Activated naive CD4-positive, alpha-beta T cell (primary cell): ENCODE results near the gene SEMA3A.
"Not testable (repeated sequence)": the region's sequence is repeated elsewhere in the genome, so short reads cannot be mapped to it uniquely, and the experiment has no call there.

Experiments
- DNase-seq, 4 experiments: peaks; one replicate each; lab custom pipeline; 2025; lab: John Stamatoyannopoulos, UW

SEMA3A gene

DNA sequence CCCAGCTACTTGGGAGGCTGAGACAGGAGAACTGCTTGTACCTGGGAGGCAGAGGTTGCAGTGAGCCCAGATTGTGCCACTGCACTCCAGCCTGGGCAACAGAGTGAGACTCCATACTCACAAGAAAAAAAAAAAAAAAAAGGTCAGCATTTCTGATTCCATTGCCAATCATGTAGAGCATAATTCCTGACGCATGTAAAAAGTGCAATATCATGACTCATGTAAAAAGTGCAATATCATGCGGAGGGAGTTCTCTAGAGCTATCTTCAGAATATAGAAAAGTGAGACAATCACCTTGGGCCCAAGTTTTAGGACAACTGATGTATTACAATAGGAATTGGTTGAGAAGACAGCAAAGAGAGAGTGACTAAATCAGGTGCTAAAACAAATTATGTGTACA is 85.8 kb downstream of the SEMA3A start:
- DNase-seq = no peak

DNA sequence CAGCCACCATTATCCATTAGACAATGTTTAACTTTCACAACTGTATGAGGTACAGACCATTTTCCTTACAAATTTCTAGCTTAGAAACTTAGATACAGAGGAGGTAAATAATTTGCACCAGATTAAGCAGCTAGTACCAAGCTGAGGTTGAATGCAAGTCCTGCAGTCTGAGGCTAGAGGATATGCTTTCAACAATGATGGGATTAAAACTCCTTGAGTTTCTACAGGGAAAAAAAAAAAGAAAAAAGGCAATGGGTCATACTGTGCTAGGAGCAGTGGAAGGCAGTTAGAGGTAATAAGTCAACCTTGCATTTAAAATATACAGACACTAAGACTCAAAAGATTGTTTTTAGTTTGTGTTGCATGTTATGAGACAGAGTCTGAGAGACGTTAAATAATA is 86.5 kb downstream of the SEMA3A start:
- no peak for DNase-seq

DNA sequence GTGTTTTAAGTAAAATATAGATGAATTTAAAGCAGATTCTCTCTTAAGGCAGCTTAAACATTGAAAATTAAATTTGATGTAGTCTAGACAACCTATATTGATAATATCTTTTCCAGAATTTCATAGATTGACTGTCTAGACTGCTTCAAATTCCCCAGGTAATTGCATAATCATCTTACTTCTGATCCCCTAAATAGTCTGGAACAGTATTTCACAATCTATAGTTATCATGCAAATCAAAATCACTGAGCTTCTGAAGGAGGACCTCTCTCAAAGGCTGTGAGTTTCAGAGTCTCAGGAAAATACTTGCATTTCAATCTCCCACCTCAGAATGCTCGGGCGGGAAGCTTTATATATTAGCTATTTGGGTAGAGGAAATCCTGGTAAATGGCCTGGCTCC is 87.3 kb downstream of the SEMA3A start:
- DNase-seq = no peak

DNA sequence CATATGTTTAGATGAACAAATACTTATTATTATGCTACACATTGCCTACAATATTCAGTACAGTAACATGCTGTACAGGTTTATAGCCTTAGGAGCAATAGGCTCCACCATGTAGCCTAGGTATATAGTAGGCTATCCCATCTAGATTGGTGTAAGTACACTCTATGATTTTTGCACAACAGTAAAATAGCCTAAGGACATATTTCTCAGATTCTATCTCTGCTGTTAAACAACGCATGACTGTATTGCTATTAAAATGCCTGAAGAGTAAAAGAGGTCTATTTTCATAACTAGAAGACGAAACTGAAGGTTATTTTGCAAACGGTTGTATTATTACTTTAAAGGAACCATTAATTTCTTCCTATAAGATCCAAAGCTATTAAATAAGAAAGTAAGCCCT is 88.3 kb downstream of the SEMA3A start:
- no peak for DNase-seq

DNA sequence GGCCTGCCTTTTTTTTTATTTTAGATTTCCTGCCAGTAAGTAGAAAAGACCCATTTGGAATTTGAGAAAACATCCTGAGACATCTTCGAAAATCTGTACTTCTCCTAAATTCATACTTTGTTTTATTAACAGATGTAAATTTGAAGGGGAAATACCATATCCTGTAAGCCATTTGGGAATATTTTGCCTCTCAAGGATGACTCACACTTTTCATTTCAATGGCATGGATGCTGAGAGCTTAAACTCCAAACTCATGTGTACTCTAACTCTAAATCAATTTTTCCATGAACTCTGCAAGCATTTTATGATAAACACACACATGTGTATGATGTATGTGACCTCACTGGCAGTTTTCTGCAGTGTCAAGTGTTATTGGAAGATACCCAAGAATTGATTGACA is 89.0 kb downstream of the SEMA3A start:
- DNase-seq = no peak

DNA sequence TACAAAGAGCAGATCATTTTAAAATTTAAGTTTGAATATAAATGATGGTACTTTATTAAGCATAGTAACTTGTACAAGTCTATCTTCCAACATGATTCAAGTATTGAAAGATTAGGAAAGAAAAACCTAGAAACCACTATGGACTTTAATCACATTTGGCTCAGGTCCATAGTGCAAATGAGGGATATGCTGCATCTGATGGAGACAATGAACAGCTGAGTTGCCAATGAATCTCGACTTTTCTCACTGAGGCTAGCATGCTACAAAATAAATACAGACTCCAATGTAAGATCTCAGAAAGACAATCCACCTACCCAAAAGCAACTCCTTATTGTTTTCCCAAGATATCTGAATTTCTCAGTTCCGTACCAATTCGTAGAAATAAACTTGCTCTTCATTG is 89.8 kb downstream of the SEMA3A start:
- DNase-seq = no peak

DNA sequence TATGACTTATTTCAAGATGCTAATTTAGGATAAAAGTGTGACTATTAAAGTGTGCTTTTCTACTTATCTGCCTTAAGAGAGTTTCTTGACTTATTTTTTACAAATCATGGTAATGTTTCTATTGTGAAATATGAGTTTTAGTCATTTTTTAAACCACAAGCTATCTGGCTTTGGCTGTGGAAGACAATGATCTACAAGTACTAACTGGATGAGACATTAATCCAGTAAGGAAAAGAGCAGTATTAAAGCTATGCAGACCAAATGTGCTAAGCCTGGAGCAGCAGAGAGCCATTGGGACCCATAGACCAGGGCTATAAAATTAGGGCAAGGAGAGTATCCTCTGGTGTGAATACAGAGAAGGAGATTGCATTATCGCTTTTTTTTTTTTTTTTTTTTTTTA is 92.4 kb downstream of the SEMA3A start:
- DNase-seq = no peak

DNA sequence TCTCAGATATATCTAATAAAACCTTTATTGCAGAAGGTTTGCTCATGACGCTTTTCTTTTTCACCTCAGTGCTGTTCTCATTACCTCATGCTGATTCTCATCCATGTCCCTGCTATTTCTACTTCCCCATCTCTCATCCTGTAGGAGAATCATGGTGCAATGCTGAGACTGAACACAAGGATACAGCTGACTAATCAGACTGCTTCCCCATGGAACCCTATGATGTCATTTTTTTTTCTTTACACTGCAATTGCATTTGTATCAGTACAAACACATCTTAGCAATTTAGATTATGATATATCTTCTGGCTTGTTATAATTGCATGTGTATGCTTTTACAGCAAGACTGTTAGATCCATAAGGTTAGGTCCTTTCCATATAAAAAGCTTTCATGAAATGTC is 93.7 kb downstream of the SEMA3A start:
- DNase-seq = no peak

DNA sequence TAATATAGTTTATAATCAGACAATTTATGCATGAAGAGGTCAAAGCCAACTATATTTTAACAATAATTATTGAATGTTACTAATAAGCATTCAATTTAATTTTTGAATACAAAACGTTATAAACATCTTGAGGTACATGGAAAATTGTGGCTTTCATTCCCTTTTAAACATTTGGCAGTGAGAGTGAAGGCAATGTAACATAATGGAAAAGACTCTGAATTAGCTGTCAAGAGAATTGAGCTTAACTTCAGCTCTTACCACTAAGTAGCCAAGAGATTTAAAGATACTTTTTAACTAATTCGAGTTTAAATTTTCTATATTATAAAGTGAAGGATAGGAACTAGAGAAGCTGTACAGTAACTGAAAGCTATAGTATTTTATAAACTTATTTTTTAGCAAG is 98.6 kb downstream of the SEMA3A start:
- no peak for DNase-seq

DNA sequence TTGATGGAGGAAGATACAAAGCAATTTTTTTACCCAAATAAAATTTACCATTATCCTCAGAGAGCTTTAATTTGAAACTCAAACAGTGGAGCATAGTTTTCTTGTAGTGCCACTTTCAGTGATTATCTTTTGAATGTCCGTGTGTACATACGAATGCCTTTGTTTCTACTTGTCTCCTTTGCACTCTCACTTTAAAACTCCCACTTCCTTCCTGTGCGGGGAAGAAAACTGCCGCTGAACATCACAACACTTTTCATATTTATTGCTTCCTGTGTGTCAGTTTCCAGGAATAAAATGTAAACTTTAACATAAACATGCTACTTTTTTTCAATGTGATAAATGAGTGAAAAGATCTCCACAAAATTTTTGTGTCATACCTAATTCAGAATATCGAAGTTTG is 102.4 kb downstream of the SEMA3A start:
- DNase-seq = peak in 1 of 4 experiments; percentile 1

DNA sequence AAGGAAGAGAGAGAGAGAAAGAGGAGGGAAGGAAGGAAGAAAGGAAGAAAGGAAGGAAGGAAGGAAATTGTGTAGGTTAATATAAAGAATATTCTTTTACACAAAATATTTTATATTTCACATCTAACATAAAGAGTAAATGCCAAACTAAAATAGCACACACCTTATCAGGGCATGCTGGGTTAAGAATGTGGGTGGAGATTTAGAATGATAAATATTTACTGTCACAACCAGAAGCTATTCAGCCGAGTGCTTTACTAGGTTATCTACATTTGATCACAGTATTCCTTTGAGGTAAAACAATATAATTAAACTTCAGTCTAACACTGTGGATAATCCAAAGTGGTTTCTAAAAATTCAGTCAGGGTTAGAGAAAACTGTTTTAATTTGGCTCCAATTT is 103.3 kb downstream of the SEMA3A start:
- no peak for DNase-seq

DNA sequence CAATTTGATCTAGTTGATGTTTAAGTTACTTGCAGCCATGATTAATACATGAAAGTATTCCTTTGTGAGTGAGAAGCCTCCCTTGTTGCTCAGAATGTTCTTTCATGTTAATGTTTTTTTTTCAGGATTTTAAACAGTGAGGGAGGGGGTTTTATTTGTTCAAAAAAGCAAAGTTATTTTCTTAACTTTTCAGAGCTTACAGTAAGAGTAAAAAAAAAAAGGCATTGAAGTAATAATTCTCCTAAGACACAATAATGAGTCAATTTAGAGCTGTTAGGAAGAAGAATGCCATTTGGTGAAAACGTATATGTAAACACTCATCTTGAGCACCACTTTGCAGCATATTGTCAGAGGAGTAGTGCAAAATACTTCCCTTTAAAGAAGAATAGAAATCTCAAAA is 105.8 kb downstream of the SEMA3A start:
- DNase-seq = no peak

DNA sequence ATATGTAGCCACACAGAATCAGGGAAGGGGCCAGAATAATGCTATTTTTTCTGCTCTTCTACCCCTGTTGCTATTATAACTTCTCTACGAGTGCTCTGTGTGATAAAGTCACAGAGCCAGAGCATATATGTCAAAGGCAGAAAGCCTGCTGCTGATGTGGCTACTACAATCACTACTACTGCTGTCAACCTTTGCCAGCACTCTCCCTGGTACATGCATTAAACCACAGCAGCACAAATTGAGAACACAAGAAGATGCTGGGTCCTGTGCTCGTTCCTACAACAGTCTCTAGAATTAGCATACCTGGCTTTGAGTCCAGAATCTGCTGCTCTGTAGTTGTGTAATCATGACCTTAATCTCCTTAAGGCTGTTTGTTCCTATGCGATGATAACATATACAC is 108.6 kb downstream of the SEMA3A start:
- DNase-seq = no peak

DNA sequence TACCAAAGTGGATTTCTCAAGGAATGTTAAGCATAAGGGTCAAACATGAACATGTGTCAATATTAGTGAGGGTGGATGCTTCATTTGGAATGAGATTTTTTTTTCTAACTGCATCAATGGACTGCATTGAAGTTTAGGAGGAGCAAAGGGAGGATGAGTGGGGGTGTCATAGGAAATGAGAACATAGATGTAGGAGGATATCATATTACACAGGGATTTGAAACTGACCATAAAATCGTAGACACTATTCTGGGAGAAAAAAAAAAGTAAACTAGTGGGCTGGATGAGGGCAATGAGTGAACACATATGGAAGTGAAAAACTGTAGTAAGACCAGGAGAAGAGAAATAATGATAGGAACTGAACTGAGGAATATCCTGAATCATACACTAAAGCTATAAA is 109.4 kb downstream of the SEMA3A start:
- no peak for DNase-seq

DNA sequence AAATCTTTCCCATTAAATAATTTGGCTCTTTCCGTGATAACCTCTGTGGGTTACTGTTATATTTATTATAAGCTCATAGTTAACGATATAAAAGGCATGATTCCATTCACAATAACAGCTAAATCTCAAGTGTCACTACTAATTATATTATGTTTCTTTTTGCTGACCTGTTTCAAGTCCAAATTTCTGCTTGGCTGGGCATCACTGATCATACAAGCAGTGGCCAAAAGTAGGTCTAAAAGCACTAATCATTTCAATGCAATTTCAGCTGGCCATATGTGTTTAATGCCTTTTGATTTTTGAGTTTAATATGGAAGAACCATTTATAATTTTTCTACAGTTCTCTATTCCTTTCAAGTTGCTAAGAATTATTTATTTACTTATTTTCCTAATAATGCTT is 110.7 kb downstream of the SEMA3A start:
- DNase-seq = no peak

DNA sequence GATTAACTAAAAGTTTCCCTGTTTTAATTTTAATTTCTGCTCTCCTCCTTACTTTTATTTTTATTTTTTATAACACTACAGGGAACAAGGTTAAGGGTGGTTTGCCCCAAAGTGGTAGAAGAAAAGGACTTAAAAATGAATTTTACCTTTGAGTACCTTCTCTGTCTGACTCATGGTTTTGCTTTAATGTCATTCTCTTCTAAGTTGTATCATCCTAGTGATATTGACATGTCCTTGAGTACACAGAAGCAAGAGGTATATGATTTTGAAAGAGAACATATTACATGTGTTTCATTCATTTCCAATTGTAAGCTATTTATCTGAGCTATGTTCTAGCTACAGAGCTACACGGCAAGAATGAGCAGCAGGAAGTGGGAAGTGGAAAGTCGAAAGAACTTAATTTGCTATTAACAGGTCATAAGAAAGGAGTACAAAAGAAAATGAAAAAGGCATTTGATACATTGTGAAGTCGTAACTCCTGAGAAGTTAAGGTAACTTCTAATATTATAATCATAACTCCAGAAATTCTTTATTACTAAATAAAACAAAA is 112.5 kb downstream of the SEMA3A start:
- no peak for DNase-seq

DNA sequence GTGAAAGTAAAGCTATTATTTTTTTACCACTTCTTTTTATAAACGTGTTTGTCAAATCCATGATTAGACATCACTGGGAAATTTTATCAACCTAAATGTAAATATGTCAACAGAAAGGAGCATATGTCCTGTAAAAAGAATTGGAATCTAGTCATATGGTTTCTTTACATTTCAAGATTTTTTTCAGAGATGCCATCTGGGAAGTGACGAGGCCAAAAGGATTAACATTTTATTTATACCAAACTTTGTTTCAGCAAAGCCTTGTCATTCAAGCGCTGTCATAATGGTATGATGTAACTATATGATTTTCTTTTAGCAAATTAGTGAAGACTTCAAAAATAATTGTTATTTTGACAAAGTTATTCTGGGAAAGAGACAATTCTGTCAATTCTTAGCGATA is 117.3 kb downstream of the SEMA3A start:
- DNase-seq = no peak

DNA sequence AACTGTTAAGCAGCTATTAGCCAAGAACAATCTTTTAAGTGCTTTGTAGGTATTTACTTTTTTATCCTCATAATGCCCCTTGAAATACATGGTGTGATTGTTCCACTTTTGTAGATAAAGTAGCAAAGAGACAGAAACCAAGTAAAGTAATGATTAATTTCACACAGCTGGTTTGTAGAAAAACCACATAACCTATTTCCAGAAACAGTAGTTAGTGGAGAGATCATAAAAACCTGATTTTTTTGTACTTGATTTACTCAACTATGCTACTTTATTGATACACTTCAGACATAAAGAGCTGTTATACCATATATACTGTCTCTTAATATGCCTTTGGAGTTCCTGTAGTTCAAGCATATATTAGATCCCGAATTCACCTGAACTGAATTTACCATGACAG is 118.4 kb downstream of the SEMA3A start:
- DNase-seq = no peak

DNA sequence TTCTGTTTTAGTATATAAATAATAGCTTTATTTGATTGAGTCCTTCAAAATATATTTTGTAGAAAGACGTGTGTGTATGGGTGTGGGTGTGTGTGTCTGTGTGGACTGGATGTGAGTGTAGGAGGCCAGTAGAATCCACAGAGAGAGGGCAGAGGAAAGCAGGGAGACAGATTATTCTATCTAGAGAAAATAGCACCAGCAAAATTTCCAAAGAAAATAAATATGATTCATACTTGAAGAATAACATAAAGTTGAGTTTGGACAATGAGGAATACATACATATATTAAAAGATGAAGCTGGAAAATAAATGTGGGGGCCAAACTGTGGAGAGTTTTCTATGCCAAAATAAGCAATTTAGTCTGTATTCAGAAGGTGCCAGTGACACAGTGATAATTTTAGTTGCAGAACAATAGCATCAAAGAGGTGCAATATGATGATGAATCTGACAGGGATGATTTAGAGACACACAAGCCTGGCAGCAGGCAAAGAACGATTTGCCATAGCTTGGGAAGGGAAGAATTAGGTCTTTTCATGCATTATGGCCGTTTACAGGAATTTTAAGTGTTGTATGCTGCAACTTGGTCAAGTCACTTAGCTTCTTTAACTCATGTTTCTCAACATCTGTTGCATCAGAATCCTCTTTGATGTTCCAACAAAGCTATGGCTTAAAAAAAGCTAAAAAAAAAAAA is 121.3 kb downstream of the SEMA3A start:
- no peak for DNase-seq

DNA sequence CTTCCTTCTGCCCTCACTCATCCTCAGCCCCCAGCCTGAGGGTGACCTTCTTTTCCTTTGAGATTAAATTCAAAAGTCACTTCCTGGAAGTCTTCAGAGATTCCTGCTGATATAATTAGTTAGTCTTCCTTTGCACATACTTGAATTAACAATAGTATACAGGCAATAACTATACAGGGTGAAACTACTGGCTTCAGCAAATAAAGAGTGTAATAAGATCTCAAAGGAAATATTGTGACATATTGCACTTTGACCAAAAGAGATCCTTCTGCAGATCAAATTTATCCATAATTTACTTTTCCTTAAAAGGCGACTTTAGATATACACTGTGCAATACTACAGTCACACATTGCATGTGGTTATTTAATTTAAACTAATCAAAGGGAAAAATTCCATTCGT is 123.8 kb downstream of the SEMA3A start:
- DNase-seq = no peak

DNA sequence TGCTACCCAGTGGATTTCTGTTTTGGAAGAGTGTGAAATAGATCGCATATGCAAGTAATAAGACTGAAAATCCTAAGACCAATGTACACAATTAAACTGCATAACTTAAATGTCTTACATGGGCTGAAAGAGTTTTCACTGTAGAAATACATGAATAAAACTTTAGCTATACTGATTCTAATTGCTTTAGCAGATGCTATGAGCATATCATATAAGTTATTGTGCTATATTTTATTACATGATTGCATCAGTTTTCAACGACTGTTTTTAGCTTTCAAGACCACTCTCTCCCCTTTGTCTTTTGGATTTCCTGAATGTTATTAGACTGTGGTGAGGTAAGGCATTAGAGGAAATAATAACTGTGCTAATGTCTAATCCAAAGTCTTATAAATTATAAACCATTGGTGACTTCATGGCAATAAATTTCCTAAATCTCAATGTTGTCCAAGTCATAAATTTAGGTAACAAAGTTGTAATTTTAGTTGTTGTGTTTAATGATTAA is 124.5 kb downstream of the SEMA3A start:
- DNase-seq = no peak

DNA sequence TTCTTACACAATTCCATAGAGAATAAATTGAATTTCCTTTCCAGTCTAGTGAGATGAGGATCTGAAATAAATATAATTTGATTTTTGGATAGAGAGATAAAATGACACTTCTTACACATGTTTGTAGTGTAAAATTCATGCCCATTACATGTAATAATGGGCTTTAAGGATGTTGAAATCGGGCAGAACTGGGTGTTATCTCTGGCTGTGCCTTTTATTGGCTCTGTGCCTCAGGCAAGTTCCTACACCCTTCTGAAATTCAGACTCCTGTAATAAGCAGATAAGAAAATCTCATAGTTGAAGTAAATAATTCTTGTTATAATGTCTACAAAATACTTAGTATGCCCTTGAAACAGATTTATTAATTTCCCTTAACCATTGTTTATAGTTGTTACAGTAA is 125.6 kb downstream of the SEMA3A start:
- no peak for DNase-seq

DNA sequence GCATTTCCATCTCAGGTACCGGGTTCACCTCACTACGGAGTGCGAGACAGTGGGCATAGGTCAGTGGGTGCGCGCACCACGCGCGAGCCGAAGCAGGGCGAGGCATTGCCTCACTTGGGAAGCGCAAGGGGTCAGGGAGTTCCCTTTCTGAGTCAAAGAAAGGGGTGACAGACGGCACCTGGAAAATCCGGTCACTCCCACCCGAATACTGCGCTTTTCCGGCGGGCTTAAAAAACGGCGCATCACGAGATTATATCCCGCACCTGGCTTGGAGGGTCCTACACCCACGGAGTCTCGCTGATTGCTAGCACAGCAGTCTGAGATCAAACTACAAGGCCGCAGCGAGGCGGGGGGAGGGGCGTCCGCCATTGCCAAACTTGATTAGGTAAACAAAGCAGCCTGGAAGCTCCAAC is 132.1 kb downstream of the SEMA3A start:
- DNase-seq = not testable (repeated sequence)

DNA sequence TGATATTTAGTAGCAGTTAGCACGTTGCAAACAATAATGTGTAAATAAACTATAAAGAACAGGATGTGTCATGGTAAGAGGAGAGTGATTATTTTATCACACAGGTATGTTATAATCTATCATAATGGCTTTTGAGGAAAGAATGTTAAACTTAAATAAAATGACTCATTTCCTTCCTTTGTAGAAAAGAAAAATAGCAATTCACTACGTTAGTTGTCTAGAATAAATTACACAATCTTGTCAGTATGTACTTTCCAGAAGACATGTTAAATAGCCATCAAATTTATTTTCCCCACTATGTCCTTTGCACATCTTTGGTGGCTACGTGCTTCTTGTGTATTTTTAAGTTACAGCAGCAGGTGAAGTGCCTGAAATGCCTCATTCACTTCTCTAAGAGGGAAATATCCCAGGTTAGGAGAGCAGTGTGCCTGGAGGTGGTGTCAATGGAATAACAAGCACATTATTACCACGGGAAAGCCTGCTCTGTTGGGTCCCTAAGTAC is 133.8 kb downstream of the SEMA3A start:
- DNase-seq = no peak
